Motor neuron (in vitro differentiated cells): ENCODE data around the gene CMAS. TPM values are rescaled to one million over a fixed set of nuclear protein-coding genes. Genes with fewer than 3 reads are reported as not detected.
"Not testable (repeated sequence)": the region's sequence is repeated elsewhere in the genome, so short reads cannot be mapped to it uniquely, and the experiment has no call there.

ENCODE experiments used
- ATAC-seq, 8 experiments: fragments of 200-7000 bp; cut with Tn5 transposase; replicated peaks in 6 of 8; 2 replicates each; pipeline ENCODE4 v1.8.0; 2021; ENCODE audit warnings: mild to moderate bottlenecking in 8 of 8, moderate library complexity in 8 of 8
- H3K27ac ChIP-seq, 2 donors: fragments of 250-450 bp; sonication (Bioruptor Pico); 2 replicates each; pipeline ENCODE4 v1.9.0; 2021; ENCODE audit warnings: antibody characterized with exemption in 2 of 2, mild to moderate bottlenecking in 2 of 2, moderate library complexity in 1 of 2
- H3K4me1 ChIP-seq, 2 donors: fragments of 250-450 bp; sonication (Bioruptor Pico); replicated peaks in 1 of 2; 2 replicates each; pipeline ENCODE4 v1.6.1; 2021; ENCODE audit warnings: antibody characterized with exemption in 2 of 2, mild to moderate bottlenecking in 2 of 2, moderate library complexity in 1 of 2
- H3K4me3 ChIP-seq, 5 donors: fragments of 250-450 bp; sonication (Bioruptor Pico); 2 replicates each; pipeline ENCODE4 v1.9.0; 2021; ENCODE audit warnings: antibody characterized with exemption in 5 of 5, mild to moderate bottlenecking in 5 of 5, moderate library complexity in 4 of 5
- WGBS, 10 experiments: fragments of 450-650 bp; shearing (Covaris generic); methylation state at CpG; one replicate each; pipeline ENCODE4 v1.0.0; 2022; 5-methylcytosine and 5-hydroxymethylcytosine counted together
- in situ Hi-C, 9 experiments: fragments of 400-800 bp; cut with MboI; loops; one replicate each; pipeline ENCODE4 v1.15.0; 2021; ENCODE audit warnings: low sequenced_read_pairs in 9 of 9, low pct_unique_long_range_greater_than_20kb in 2 of 9; ENCODE audit not compliant: unreplicated experiment in 9 of 9
- total RNA-seq, 8 experiments: library from RNA; unstranded; fragments of 300-600 nt; gene quantifications; 2 replicates each; pipeline versions ENCODE4 v1.2.3 to v1.2.4, GENCODE V29; 2022

The CMAS gene
- total RNA-seq = 10 to 100 TPM; 20.4 to 44.3 (median 36.6) TPM

DNA sequence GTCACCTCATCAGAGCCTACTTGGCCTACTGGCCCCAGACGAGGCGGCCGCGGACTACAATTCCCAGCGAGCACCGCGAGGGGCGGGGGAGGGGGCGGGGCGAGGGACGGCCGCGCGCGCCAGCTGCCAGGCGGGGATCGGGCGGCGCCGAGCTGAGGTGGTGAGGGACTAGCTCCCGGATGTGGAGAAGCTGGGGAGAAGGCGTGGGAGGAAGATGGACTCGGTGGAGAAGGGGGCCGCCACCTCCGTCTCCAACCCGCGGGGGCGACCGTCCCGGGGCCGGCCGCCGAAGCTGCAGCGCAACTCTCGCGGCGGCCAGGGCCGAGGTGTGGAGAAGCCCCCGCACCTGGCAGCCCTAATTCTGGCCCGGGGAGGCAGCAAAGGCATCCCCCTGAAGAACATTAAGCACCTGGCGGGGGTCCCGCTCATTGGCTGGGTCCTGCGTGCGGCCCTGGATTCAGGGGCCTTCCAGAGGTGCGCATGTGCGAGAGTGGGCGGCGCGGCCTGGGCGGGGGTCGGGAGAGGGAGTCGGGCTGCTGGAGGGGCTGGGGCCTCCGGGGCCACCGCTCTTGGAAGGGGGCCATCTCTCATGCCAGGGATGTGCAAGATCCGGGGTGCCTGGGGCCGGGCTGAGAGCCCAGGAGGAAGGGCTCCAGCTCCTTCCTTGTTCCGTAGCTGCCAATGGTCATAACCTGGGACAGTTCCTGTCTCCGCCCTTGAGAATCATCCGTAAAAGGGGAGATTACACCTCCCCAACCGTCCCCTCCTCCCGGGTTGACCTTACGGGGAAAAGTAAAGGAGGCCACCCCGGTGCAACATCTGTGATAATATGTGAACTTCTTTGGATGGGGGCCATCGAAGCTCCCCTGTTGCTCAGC lies at the start of gene CMAS:
Gene CMAS, plus strand, starts transcription at position 129 of the 878 bp plus-strand sequence. Its CDS starts 86 bp downstream, at position 215.
- 0% methylated on average over 1 to 6 of the region's 64 CpGs; no CpG with 5 or more reads in 6 of the 10 experiments for WGBS, 10 experiments
- peak; percentile 82 to 95 (median 92) for ATAC-seq
- H3K4me3 ChIP-seq = peak within 1 kb of the TSS; percentile 82 to 98 (median 91)
- peaks cover 13 to 19% of the 10 kb centered on the region in 2 donors for H3K4me1 ChIP-seq
- peak within 1 kb of the TSS; percentile 93 to 94 for H3K27ac ChIP-seq
- in situ Hi-C loops = no loop called here

DNA sequence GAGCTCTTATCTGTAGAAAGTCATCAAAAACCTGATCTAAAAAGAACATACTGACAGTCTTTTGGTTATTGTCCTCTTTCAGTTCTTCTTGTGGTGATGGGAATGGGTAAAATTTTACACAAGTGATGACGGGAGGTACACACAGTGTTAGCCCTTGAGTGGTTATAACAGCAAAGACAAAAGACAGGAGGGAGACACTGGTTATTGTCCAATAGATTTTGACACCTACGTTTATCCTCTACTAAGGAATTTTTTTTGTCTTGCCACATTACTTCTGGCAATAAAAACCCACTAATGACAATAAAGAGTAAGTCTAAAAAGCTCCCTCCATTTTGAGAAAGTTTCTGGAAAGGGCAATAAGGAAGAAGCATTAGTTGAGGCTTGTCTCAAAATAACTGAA lies 47.7 kb upstream of the CMAS start:
- in situ Hi-C loops = loop anchor here in 4 of 9 experiments (10.0 to 25.0 kb wide), 2 partner anchors 286 to 303 kb away; no protein-coding TSS in a partner anchor
- no peak for ATAC-seq
- no peak overlapping the region for H3K4me3 ChIP-seq
- no peak overlapping the region for H3K27ac ChIP-seq
- WGBS, 10 experiments = 0 to 94% (median 75%) methylated on average over 1 to 2 of the region's 2 CpGs; no CpG with 5 or more reads in 1 of the 10 experiments
- no peaks in the 10 kb centered on the region for H3K4me1 ChIP-seq

DNA sequence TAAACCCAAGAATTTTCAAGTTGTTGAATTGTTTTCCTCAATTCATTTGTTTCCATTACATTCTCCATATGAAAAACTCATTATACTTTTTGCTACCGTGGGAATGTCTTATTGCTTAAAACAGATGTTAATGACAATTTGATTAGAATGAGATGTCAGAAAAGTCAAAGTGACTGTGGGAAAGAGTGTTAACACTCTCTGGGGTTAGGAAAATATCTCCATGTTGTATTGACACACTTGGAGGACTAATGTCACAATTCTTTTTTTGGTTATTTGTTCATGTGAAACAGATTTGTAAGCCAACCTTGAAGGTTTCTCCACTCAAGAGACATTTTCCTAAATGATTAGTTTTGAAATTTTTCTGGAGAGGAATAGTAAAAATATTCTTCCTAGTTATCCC lies 47.2 kb upstream of the CMAS start:
- H3K4me1 ChIP-seq = no peaks in the 10 kb centered on the region
- ATAC-seq = no peak
- in situ Hi-C loops = loop anchor here in 4 of 9 experiments (10.0 to 25.0 kb wide), 2 partner anchors 286 to 304 kb away; no protein-coding TSS in a partner anchor
- H3K27ac ChIP-seq = no peak overlapping the region
- 0 to 91% (median 50%) methylated on average over 1 of the region's 1 CpG; no CpG with 5 or more reads in 3 of the 10 experiments for WGBS, 10 experiments
- H3K4me3 ChIP-seq = no peak overlapping the region

DNA sequence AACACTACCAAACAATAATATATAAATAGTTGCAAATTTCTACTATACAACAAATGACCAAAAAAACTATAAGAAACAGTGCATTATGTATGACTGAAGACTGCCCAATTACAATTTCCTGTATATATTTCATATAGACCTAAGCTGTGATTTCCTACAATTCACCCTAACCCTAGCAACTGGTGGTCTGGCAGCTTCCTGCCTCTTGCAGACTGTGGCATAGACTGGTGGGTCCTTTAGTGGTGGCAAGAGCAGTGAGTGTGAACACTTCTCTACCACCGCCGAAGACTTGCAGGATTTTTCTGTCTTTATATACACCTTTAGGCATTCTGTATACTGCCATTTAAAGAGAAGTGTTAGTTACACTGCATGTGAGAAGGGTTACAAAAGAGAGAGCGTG lies 43.6 kb upstream of the CMAS start:
- no peak overlapping the region for H3K27ac ChIP-seq
- in situ Hi-C loops = loop anchor here in 2 of 9 experiments (25.0 kb wide), 1 partner anchor 315 kb away; no protein-coding TSS in a partner anchor
- no peak for ATAC-seq
- H3K4me1 ChIP-seq = no peaks in the 10 kb centered on the region
- H3K4me3 ChIP-seq = no peak overlapping the region
- WGBS, 10 experiments = 67 to 100% (median 90%) methylated on average over 1 to 3 of the region's 3 CpGs; no CpG with 5 or more reads in 3 of the 10 experiments

DNA sequence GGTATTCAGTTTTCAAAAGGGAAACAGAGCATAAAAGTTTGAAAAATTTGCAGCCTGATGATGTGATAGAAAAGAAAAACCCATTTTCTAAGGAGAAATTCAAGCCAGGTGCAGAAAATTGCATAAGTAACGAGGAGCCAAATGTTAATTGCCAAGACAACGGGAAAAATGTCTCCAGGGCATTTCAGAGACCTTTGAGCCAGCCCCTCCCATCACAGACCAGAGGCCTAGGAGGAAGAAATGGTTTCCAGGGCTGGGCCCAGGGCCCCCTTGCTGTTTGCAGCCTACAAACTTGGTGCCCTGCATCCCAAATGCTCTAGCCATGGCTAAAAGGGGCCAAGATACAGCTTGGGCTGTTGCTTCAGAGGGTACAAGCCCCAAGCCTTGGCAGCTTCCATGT lies 38.2 kb upstream of the CMAS start:
- not testable (repeated sequence) for H3K4me3 ChIP-seq, H3K27ac ChIP-seq, H3K4me1 ChIP-seq
- peak in 1 of 8 experiments; percentile 70 for ATAC-seq
- WGBS, 10 experiments = 0 to 100% (median 62%) methylated on average over 1 to 2 of the region's 2 CpGs; no CpG with 5 or more reads in 2 of the 10 experiments
- in situ Hi-C loops = loop anchor here in 2 of 9 experiments (25.0 kb wide), 1 partner anchor 320 kb away; no protein-coding TSS in a partner anchor

DNA sequence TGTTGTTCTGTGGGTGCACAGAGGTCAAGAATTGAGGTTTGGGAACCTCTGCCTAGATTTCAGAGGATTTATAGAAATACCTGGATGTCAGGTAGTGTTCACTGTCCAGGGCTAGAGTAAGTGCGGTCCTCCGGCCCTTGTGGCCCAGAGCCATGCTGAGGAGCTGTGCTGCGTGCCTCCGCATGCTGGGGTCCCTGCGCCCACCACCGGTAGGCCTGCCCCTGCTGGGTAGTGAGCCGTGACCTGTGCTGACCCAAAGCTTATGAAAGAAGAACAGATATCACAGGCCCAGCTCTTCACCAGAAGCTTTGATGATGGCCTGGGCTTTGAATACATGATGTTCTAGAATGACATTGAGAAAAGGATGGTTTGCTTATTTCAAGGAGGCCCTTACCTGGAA lies 37.8 kb upstream of the CMAS start:
- in situ Hi-C loops = loop anchor here in 2 of 9 experiments (25.0 kb wide), 1 partner anchor 321 kb away; no protein-coding TSS in a partner anchor
- H3K4me3 ChIP-seq = no peak overlapping the region
- H3K4me1 ChIP-seq = no peaks in the 10 kb centered on the region
- 70 to 80% (median 75%) methylated on average over 1 to 5 of the region's 7 CpGs; no CpG with 5 or more reads in 7 of the 10 experiments for WGBS, 10 experiments
- ATAC-seq = no peak
- H3K27ac ChIP-seq = no peak overlapping the region

DNA sequence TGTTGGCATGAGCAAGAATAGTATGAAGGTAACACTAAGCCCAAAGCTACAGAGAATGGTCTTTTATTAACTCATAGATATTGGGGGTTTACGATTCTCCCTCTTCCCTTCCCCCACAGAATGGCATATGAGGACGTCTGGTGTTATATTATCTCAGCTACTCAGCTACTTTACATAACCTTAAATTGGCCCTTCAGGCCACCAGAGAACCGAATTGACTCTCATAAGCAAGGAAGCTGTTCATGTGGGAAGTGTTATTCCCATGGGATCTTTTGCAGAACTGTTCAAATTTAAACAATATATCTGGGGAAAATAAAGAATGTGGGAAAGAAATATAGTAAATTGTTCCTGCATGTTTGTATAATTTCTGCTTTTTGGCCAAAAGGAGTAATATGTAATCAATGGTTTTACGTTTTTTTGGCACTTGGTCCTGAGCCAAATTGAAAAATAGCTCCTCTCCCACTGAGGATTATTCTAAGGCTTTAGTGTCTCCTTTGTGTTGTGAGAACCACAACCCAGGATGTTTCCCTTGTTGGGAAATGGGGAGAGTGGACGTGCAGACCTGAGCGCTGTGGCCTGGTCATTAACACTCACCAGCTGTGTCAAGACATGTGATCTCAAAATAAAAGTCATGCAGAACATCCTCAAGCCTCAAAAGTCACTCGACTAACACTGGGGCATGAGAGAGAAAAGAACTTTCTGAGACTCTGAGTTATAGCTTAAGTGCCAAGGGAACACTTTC lies 31.8 kb upstream of the CMAS start:
- Histone ChIP-seq H3K4me3 (no peak overlapping the region), H3K4me1 (no peaks in the 10 kb centered on the region), H3K27ac (no peak overlapping the region)
- in situ Hi-C loops = loop anchor here in 2 of 9 experiments (25.0 kb wide), 1 partner anchor 327 kb away; no protein-coding TSS in a partner anchor
- peak in 1 of 8 experiments; percentile 73 for ATAC-seq
- WGBS, 10 experiments = 11 to 91% (median 47%) methylated on average over 1 to 7 of the region's 7 CpGs; no CpG with 5 or more reads in 1 of the 10 experiments

DNA sequence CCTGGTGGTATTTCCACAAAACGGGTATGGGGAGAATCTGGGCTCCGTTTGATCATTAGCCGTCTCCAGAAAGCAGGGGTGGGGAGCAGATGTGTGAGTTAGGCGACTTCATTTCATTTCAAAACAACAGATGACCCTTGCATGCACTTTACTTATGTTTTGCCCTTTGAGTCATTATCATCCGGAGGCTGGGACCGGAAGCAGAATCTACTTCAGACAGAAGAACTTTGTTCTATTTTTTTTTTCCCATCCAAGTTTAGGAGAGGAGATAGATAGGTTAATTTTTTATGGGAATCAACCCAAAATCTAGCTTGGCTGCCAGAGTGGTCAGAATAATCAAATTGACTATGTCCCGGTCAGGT lies 31.3 kb upstream of the CMAS start:
- H3K4me1 ChIP-seq = no peaks in the 10 kb centered on the region
- H3K4me3 ChIP-seq = no peak overlapping the region
- in situ Hi-C loops = loop anchor here in 2 of 9 experiments (25.0 kb wide), 1 partner anchor 327 kb away; no protein-coding TSS in a partner anchor
- H3K27ac ChIP-seq = no peak overlapping the region
- ATAC-seq = peak in 2 of 8 experiments; percentile 23 to 86
- WGBS, 10 experiments = 18 to 100% (median 86%) methylated on average over 1 to 6 of the region's 7 CpGs; no CpG with 5 or more reads in 2 of the 10 experiments

DNA sequence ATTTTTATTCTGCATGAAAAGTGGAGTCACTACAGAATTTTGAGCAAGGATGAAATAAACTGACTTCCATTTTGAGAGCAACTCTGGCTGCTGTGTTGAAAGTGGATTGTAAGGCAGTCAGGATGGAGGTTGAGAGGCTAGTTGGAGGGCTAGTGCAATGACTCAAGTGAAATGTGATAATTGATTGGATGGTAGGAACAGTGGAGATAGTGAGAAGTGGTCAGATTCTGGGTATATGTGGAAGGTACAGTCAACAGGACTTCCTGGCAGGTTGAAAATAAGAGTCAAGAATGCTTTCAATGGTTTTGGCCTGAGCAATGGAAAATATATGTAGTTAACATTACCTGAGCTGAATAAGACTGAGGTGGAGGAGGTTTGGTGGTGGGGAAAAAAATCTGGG lies 29.0 kb upstream of the CMAS start:
- in situ Hi-C loops = loop anchor here in 2 of 9 experiments (25.0 kb wide), 1 partner anchor 330 kb away; no protein-coding TSS in a partner anchor
- no peaks in the 10 kb centered on the region for H3K4me1 ChIP-seq
- no peak overlapping the region for H3K27ac ChIP-seq

DNA sequence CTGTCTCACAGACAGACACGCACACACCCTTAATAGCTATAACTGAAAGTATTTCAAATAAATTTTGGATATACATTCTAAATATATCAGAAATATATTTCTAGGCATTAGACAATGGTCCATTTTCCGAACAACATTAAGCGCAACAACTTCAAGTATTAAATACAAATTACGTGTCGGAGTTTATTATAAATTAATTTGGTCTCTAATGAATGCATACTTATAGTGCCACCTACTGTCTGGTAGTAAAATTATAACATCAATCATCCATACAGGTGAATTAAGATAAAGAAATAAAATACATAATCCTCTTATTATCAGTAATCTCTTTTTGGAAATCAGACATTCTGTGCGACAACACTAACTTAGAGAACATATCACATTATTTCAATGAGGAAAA lies 27.2 kb upstream of the CMAS start:
- H3K4me3 ChIP-seq = no peak overlapping the region
- 14 to 95% (median 78%) methylated on average over 1 to 6 of the region's 6 CpGs for WGBS, 10 experiments
- in situ Hi-C loops = loop anchor here in 2 of 9 experiments (25.0 kb wide), 1 partner anchor 332 kb away; no protein-coding TSS in a partner anchor
- no peaks in the 10 kb centered on the region for H3K4me1 ChIP-seq
- H3K27ac ChIP-seq = no peak overlapping the region
- no peak for ATAC-seq

More for the DNA sequence above, 29.0 kb upstream of the CMAS start:
- H3K4me3 ChIP-seq = no peak overlapping the region
- ATAC-seq = no peak

DNA sequence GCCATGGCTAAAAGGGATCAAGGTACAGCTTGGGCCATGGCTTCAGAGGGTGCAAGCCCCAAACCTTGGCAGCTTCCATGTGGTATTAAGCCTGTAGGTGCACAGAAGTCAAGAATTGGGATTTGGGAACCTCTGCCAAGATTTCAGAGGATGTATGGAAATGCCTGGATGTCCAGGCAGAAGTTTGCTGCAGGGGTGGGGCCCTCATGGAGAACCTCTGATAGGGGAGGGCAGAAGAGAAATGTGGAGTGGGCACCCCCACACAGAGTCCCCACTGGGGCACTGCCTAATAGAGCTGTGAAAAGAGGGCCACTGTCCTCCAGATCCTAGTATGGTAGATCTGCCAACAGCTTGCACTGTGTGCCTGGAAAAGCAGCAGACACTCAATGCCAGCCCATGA lies 22.5 kb upstream of the CMAS start:
- in situ Hi-C loops = loop anchor here in 2 of 9 experiments (25.0 kb wide), 1 partner anchor 336 kb away; no protein-coding TSS in a partner anchor
- not testable (repeated sequence) for H3K4me1 ChIP-seq, ATAC-seq, H3K27ac ChIP-seq, H3K4me3 ChIP-seq

DNA sequence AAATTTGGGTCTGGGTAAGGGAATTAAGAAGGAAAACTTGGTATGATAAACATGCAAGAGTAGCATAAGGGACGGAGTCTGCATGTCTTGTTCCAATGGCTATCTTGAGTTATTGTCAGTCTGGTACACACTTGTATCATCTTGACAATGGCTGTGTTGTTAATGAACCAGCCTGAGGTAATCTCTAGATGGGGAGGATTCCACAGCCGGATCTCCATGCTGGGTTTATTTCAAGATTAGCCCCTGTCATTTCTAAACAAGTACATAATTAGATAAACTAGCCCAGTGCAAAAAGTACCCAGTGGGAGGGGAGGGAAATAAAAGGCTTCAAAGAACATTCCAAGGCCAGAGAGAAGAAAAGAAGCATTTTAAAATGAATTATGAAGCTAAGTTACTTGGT lies 16.5 kb upstream of the CMAS start:
- in situ Hi-C loops = no loop called here
- Histone ChIP-seq H3K4me3 (no peak overlapping the region), H3K27ac (no peak overlapping the region), H3K4me1 (no peaks in the 10 kb centered on the region)
- ATAC-seq = no peak
- 22 to 100% (median 83%) methylated on average over 1 to 2 of the region's 2 CpGs for WGBS, 10 experiments
